Medulla oblongata (tissue), 1 donor: ENCODE results near the gene WDR41.
"Not testable (repeated sequence)": the region's sequence is repeated elsewhere in the genome, so short reads cannot be mapped to it uniquely, and the experiment has no call there.

Experiments
- DNase-seq: peaks from one replicate; pipeline ENCODE4 v3.0.0-alpha.2; 2015; ENCODE audit errors: extremely low spot score

The WDR41 gene

DNA sequence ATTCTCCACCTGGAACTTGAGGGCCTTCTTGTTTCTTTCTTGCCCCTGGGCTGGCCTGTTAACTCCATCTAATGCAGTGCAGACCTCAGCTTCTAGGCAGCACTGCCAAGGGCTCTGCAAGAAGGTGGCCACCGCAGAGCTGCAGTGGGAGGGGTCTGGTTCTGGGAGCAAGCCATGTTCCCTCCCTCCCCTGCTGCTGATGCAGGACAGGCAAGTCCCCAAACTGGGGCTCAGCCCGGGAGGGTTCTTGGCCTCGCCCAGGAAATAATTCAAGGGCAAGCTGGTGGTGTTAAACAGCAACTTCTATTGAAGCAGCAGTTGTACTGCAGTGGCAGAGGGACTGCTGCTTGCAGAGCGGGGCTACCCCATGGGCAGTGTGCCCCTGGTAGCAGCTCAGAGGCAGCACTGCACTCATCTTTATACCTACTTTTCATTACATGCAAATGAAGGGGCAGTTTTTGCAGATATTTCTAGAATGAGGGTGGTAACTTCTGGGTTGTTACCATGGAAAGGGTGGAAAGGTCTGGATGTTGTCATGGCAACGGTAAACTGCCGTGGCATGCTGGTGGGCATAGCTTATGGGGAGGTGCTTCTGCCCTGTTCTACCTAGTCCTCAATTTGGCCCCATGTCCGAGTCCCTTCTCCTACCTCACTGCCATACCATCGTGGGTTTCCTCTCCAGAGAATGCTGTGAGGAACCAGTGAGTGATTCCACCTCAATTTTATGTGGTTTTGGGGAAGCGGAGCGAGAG, 82.1 kb downstream of the WDR41 start:
- no peak for DNase-seq

DNA sequence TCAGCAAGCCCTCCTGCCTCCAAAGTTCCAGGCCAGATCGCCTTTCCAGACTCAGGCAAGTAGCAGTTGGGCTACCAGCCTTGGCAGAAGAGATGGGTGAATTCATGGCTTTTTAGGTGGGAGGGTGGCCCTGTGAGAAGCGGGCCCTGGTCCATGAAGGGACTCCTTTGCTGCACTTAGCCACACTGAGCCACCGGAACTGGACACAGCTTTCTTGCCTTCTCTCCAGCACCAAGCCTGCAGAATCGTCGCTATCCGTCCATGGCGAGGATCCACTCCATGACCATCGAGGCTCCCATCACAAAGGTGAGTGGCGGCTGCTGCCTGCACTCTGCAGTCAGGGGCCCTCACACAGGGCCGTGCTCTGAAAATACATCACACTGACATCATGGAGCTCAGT, 85.0 kb downstream of the WDR41 start:
- DNase-seq, result no peak

DNA sequence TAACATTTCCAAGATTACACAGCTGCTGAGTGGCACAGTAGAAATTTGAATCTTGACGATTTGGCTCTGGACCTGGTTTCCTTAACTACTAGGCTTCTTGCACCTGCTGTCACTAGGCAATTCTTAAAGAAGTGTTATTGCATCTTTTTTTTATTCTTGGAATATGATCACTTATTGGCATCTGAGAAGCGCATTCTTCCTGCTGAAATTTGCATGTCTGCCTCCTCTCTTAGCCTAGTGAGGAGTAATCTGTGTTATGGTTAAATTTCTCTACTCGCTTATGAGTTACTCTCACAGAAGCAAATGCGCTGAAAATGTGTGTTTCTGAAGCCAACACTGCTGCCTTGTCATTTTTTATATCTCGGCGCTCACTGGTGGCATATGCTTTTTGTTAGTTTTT, 89.3 kb downstream of the WDR41 start:
- no peak for DNase-seq

DNA sequence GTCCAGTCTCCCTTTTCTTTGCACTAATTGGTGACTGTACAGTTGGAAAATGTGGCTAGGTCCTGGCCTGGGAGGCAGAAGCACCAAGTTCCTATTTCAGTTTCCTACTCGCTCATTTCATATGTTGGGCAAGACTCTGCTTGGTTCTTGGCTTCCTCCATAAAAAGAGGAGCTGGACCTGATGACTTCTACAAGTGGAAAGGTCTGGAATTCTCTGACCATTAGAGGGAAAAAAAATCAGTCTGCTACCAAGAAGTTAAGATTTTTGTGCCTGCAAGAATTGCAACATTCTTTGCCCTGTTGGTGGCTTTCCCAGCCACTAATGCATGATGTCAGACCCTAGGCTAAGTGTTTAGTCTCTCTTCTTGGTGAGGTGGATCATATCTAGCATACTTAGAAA, 91.5 kb downstream of the WDR41 start:
- no peak for DNase-seq

DNA sequence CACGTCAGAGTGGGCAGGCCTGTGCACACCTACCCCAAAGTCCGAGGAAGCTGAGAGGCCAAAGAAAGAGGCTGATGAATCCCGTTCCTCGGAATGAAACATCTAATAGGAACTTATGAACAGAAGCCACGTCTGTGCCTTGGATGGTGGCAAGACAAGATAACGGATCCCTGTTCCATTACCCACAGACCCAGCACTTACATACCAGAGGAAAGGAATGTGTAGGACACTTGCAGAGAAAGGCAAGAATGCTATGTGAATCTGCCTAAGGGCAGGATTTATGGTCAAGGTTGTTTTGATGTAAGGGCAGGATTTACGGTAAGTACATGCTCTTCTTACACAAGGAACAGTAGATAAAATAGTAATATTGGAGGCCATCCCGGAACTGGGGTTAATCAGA, 93.2 kb downstream of the WDR41 start:
- DNase-seq, result no peak

DNA sequence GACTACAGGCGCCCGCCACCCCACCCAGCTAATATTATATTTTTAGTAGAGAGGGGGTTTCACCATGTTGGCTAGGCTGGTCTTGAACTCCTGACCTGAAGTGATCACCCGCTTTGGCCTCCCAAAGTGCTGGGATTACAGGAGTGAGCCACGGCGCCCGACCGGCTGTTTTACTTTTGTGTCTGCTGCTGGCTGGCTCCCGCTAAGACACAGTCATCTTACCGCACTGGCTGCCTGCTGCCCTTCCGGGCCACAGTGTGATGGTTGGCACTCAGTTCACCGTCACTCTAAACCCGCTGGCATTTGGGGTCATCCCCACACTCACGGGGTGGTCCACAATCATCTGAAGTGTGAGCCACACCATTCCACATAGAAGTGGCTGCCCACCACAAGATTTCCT, 93.7 kb downstream of the WDR41 start:
- DNase-seq, result no peak

DNA sequence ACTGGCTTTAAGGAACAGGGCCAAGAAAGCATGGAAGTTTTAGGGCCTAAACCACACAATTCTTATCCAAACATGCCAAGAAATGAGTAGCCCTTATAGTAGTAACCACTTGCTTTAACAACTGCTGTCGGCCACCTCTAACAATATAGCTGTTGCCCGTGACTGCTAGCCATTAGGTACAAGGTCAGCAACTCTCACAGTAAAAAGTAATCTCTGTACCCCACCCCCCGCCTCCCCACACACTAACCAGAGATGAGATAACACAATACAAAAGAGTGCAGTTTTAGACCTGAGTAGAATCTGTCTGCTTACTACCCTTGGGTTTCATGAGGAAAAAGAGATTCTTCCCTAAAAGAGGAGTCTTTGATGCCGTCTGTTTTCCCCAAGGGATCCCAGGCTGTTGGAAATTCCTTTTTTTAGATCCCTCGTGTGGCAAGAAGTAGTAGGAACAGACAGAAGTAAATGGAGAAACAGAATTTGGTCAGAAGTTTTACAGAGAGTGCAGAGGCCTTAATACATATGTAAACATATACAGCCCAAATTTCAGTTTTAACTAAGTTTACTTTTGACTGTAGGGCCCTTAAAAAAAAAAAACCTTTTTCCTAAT, 94.3 kb downstream of the WDR41 start:
- no peak for DNase-seq

DNA sequence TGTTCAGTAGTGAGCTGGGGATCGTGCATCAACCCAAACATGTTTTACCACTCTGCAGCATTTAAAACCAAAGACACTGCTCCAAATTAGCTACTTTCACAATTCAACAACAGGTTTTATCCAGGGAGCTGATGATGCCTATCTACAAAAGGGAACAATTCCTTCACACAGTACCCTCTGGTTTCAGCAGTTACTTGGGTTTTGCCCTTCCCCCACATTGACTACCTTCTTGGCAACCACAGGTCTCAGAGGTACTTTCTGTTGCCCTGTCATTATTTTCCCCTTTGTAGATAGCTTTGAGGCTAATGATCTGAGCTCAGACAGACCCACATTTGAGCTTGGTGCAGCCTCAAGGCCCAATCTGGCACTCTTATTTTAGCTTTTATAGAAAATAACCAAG, 96.1 kb downstream of the WDR41 start:
- DNase-seq, result no peak

DNA sequence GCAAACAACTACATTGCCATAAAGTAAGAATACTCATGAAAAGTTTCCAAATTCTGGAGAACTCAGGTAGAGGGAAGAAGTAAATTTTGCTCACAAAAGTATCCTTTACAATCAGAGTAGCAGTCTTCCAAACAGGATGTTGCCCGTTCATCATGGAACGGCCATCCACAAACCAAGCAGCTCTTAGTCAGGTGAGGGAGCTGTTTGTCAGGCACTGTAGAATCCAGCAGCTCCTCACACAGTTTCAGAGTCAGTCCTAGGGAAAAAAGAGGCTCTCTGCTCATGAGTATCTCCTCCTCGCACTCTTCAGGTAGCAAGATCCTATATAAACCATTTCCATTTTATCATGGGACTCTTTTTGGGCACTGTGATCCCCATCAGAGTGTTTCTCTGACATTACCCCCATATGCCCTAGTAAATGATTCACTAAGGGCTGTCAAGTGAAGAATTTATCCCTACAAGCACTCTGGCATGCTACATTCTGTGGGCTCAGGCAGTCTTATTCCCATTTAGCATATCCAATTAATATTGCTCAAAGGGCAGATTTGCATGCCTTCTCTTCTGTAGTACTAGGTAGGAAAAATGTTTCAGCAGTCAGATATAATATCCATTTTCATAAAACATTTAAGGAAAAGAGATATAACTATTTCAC, 97.9 kb downstream of the WDR41 start:
- no peak for DNase-seq

DNA sequence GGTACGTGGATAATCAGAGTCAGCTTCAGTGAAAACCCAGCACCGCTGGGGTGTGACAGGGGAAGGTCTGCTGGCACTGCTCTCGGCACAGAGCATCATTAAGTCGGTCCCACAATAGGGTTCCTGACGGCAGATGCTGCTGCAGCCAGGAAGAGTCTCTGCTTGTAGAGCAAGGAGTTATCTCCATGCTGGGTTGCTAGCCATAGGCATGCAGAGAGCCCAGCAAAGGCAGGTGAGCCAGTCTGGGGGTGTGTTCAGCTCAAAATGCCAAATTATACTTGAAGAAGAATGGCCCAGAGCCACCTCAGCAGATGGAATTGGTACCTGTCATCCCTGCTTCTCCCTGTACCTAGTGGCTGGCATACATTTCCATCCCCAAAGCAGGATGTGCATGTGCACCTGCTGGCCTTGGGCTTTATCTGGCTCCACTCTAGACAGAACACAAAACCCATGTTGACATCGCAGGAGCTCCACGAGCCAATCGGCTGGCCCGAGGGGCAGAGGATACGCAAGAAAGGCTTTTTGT, 100.8 kb downstream of the WDR41 start:
- no peak for DNase-seq

DNA sequence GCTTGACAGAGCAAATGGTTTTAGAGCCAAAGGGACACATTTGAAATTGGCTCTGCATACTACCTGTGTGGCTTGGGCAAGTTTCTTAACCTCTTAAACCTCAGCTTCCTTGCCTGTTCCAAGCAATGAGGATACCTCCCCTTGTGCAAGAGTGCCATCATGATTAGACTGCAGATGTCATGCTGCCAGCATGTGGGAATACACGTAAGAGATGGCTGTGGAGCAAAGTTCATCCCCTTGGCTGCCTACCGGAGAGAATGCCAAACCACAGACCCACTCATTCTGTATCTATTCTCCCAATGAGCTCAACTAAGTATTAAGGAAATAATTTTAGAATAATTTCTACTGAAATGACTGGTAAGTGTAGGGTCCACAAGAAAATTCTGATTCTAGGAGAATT, 101.3 kb downstream of the WDR41 start:
- no peak for DNase-seq

DNA sequence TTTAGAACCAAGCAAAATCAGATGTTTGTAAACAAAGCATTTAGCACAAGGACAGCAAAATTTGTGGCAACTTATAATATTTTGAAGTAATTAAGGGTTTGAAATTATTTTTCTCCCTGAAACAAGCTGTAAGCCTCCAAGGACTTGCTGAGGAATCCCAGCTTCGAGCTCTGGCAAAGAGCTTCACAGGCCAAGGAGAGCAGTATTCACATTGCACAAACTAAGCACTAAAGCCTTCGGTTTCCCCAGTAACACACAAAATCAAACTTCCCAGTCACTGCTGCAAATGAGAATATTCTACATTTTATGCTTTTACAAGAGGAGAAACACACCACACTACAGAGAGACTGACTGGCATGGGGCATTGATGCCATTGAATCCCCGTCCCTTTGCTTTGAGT, 101.9 kb downstream of the WDR41 start:
- DNase-seq, result no peak

DNA sequence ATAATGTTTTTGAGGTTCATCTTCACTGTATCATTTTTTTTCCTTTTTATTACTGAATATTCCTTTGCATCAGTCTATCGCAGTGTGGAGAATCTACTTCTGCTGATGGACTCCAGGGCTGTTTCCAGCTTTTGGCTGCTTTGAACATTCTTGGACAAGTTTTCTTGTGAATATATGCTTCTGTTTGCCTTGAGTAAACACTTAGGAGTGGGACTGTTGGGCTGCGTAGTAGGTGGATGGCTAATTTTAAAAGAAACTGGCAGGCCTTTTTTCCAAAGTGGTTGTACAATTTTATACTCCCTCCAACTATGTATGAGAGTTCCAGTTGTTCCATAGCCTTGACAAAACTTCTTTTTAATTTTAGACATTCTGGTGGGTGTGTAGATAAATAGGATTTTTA, 102.4 kb downstream of the WDR41 start:
- no peak for DNase-seq

DNA sequence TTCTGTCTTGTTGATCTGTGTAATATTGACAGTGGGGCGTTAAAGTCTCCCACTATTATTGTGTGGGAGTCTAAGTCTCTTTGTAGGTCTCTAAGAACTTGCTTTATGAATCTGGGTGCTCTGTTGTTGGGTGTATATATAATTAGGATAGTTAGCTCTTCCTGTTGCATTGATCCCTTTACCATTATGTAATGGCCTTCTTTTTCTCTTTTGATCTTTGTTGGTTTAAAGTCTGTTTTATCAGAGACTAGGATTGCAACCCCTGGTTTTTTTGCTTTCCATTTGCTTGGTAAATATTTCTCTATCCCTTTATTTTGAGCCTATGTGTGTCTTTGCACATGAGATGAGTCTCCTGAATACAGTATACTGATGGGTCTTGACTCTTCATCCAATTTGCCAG, 105.8 kb downstream of the WDR41 start:
- not testable (repeated sequence) for DNase-seq

DNA sequence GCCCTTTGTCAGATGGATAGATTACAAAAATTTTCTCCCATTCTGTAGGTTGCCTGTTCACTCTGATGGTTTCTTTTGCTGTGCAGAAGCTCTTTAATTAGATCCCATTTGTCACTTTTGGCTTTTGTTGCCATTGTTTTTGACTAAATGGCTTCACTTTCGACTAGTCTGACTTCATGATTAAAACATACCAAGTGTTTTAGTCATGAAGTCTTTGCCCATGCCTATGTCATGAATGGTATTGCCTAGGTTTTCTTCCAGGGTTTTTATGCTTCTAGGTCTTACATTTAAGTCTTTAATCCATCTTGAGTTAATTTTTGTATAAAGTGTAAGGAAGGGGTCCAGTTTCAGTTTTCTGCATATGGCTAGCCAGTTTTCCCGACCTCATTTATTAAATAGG, 108.8 kb downstream of the WDR41 start:
- DNase-seq, result not testable (repeated sequence)
